Kidney glomerular epithelial cell (primary cell): ENCODE measurements around the gene BAIAP2.

Experiments used
- DNase-seq: peaks from one replicate; lab custom pipeline; 2025; lab: John Stamatoyannopoulos, UW

Gene BAIAP2

DNA sequence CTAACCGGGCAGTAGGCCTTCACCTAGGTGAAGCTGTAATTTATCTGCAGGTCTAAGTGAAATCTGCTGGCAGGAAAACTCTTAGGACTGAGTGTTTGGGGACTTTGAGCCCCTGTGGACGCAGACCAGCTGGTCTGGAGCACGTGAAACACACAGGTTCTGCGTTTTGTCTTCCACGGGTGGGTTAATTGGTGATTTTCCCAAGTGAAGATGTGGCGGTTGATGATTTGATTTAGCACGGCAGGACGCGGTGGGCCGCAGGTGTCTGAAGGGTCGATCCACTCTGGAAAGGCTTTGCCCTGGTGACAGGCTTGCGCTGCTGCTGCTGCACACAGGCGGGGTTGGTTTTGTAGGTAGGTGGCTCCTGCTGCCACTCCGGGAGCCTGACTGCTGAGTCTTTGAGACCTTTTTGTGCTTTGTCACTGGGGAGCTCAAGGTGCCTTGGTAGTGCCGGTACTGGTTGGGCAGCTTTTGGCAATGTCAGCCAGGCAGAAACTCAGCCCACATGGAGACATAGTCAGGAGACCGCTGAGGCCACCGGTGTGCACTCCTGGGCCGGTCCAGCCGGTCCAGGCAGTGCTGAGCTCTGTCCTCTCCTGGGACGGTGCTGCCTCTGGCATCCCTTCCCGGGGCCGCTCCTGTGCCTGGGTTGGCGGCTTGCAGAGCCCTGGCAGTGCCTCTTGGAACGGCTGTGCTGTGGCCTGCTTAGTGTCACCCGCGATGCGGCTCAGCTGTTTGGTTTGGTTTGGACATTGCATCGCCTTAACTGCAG is 2.3 kb downstream of the BAIAP2 start:
- DNase-seq: no peak

DNA sequence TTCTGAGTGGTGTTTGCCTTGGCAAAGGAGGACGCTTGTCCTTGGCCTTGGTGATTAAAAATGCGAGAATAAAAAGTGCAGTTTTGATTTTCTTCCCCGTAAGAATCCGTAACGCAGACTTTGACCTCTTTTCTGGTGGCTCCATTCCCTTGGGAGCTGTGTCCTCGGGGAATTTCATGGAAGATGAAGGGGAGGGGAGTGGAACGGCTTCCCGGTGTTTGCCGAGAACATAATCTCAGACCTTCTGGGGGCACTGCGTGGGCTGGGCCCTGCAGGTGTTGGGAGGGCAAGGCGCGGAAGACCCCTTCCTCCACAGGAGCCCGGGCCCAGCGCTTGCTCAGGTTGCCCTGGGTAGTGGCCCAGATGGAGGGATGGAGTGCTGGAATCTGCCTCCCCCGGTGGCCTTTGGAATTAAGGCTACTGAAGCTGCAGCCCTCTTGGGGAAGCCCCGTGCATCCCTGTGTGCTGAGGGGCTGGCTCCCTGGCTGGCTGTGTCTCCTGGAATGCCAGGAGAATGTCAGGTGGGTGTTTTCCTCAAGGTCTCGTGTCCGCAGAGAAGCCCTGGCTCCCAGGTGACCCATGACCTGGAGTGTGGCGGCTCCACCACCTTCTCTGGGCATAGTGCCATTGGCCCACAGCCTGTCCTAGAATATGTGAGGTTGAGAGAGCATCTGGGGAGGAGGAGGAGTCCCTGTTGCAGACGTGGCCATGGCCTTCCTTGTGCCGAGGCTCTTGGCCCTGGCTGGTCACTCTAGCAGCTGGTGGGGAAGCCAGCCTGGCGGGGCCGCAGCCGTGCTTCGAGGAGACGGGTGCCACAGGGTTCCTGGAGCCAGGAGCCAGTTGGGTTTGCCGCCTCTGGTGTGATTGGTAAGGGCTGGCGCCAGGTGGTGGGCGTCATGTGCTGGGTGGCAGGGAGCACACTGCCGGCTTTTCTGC is 3.1 kb downstream of the BAIAP2 start:
- peak; percentile 59 for DNase-seq

GRCh38 chr17:81039096-81039495 is 4.1 kb downstream of the BAIAP2 start:
- DNase-seq: no peak

DNA sequence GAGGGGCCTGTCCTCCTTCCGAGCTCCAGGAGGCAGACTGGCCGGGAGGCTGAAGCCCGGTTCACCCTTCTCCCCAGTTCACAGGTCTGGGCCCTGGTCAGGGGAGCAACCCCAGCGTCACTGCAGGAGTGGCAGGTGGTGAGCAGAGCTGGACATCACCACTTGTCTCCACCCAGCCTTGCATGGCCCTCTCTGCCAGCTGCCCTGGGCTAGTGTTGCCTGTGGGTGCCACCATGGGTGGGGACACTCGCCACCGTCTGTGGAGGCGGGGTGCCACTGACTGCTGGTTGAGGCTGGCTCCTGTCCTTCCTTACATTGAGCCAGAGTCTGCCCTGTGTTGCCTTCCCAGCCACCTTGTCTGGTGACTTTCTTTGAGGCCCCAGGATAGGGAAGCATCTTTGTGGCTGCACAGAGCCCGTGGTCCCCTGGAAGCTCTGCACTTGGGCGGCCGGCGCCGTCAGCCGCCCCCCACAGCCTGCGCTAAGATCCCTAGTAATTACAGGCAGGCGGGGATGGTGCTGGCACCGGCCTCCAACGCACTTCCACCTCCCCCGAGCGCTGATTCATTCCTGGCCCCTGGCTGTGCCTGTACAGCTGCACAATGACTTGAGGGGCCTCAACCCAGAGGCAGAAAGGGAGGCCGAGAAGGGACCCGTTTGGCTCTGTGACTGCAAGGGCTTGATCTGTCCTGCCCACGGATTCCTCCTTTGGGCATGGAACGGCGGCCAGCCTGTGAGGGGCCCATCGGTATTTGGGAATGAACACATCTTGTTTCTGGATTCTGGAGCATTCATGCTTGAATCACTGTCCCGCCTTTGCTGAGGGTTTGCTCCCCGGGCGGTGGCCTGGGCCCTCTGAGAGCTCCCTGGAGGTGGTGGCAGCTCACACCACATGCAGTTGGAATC is 5.2 kb downstream of the BAIAP2 start:
- DNase-seq: peak; percentile 56

GRCh38 chr17:81040791-81041337 is 5.9 kb downstream of the BAIAP2 start:
- DNase-seq: no peak

DNA sequence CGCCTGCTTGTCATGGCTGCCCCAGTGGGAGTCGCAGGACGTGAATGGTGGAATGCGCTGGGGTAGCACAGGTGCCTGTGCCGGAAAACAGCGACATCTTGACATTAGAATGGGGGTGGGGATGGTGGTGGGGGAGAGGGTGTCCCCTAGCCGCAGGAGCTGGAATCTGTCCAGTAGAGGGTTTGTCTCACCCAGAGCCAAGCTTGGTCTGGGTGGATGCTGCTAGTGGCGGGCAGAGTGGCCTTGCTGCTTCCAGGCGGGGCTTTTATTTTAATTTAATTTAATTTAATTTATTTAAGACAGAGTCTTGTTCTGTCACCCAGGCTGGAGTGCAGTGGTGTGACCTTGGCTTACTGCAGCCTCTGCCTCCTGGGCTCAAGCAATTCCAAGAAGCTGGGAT is 7.7 kb downstream of the BAIAP2 start:
- no peak for DNase-seq

DNA sequence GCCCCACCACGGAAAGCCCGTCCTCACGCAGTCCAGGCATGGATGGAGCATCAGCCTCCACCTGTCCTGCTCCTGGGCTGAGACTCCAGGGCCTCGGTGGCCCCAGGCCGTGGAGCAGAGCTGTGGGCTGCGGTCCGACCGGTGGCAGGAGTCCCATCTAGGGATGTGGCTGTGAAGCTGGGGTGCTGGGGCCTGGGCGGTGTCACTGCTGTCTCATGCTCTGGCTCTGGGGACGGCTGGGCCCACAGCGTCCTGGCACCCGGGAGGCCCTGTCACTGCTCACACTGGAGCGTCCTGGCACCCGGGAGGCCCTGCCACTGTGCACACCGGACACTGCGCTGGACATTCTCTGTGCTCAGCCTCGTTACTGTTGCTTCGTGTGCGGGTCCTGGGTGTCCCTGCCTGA is 8.4 kb downstream of the BAIAP2 start:
- no peak for DNase-seq

DNA sequence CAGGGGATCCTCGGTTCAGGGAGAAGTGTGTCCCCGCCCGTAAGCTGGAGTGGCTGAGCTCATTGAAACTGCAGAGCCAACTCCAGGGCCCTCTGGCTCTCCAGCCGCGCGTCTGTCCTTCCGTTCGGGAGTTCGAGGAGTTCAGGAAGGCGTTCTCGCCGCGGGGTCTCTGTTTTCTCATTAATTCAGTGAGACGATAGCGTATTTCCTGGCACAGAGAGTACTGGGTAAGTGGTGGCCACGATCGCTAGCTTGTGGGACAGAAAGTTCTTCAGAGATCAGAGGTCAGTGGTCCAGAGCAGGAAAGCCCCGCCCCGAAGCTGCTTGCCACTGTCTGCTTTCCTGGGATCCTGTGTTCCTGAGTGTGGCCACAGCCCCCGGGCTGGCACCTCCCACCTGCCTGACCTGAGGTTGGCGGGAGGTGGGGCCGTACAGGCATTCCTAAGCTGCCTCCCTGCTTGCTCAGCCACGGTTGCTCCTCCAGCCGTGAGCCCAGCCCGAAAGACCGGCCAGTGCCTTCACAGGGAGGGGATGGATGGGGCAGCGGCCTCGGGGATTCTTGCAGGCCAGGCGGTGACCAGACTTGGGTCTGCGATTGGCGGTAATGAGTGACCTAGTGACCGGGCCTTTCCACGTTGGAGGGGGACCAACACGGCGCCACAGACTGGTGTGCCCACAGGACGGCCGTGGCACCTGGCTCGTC is 8.9 kb downstream of the BAIAP2 start:
- DNase-seq: peak; percentile 92

DNA sequence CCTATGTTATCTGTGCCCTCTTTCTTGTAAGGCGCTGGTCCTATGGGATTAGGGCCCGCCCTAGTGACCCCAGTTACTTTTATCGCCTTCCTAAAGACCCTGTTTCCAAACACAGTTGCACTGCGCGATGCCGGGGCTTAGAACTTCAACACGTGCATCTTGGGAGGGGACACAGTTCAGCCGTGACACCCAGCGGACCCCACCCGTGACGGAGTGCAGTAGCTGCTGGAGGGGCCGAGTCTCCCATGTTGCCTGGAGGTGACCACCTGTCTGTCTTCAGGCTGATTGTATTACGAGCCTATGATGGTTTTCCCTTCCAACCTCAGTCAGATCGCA is 9.4 kb downstream of the BAIAP2 start:
- DNase-seq: no peak

GRCh38 chr17:81044764-81045589 is 10.0 kb downstream of the BAIAP2 start:
- DNase-seq: peak; percentile 72

DNA sequence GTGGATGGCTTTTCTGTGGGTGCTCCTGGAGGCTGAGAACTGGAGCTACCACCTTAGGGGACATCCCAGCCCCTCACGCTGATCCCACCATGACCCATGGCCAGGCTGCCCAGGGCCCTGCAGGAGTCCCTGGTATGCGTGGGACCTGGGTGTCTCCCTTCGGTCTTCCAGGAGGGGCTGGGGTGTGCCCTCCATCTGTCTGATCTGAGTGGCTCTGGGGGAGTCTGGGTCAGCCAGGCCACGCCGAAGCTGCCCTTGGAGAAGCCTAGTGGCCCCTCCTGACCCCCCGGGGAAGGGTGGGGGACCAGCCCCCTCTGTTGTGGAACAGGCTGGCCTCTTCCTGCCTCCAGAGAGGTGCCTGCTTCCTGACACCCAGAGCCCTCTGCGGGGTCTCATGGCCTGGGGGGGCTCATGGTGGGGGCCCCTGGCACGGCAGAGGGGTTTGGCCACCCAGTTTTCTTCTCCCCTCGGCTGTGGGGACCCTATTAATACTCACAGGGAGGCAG is 10.7 kb downstream of the BAIAP2 start:
- DNase-seq: no peak

GRCh38 chr17:81046132-81046769 is 11.3 kb downstream of the BAIAP2 start:
- DNase-seq: no peak

DNA sequence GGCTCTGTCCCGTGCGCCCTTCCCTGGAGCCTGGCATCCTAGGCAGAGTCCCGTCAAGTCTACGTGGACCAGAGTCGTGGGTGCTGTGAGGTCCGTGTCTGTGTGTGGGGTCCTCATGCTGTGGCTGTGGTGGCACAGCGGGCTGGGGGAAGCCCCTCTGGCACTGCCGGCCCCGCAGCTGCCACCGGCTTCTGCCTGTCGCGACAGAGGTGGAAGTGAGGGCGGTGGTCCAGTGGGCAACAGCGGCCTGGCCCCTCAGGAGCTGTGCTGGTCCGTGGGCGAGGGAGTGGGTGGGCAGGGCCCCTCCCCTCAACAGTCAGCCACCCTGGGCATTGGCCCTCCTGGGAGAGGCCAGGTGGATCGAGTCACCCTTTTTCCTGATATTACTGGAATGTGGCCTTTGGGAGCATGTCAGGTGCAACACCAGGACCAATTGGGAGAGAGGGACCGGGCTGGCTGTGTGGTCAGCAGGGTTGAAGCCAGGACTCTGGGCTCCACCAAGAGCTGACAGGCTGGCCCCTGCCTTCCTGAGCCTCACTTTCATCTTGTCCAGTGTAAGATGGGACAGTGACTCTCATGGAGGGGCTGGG is 11.9 kb downstream of the BAIAP2 start:
- DNase-seq: no peak

DNA sequence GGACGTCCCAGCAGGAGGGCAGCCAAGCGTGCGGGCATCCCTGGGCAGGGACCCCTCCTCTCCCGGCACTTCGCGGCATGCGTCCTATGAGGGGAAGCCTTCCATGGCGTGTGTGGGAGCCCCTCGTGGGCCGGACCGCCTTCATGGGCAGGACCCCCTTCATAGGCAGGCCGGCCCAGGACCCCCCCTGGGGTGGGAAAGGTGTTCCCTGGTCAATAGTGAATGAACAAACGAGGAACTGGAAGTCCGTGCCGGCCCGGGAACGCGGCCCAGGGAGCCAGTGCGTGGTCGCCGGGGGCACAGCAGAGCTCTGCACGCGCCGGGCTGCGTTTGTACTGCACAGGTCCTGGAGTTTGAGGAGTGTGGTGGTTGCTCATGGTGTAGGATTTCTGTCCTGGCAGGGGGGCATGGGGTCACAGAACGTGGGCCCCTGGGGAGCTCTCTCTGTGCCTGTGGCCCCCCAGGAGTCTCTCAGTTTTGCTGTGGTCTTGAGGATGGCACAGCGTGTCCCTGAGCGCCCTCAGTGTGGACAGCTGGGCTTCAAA is 13.9 kb downstream of the BAIAP2 start:
- DNase-seq: no peak

- DNase-seq: peak; percentile 46
Observed at GRCh38 chr17:81049372-81049911, 14.5 kb downstream of the BAIAP2 start.

DNA sequence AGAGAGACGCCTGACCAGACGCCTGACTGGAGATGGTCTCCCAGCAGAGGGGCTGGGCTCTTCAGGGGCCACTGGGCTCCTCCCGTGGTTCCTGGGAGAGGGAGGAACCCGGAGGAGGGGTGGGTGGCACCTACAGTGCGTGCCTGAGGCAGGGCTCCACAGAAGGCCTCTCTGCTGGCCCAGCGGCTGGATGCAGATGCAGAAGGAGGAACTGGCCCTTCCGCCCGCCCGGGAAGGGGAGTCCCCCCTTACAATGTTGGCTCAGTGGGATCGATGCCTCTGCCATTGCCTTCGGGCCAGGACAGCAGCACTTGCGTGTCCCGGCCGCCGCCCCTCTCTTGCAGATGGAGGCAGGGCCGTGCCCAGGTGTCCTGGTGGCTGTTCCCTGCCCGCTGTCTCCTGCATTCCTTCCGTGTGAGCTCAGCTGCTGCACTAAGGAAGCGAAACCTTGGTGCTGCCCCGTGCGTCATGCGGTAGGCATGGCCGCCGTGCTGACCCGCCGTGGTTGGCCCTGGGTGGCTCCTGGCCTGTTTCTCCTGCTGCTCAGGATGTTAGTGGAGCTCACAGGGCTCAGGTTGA is 15.1 kb downstream of the BAIAP2 start:
- DNase-seq: peak; percentile 92

DNA sequence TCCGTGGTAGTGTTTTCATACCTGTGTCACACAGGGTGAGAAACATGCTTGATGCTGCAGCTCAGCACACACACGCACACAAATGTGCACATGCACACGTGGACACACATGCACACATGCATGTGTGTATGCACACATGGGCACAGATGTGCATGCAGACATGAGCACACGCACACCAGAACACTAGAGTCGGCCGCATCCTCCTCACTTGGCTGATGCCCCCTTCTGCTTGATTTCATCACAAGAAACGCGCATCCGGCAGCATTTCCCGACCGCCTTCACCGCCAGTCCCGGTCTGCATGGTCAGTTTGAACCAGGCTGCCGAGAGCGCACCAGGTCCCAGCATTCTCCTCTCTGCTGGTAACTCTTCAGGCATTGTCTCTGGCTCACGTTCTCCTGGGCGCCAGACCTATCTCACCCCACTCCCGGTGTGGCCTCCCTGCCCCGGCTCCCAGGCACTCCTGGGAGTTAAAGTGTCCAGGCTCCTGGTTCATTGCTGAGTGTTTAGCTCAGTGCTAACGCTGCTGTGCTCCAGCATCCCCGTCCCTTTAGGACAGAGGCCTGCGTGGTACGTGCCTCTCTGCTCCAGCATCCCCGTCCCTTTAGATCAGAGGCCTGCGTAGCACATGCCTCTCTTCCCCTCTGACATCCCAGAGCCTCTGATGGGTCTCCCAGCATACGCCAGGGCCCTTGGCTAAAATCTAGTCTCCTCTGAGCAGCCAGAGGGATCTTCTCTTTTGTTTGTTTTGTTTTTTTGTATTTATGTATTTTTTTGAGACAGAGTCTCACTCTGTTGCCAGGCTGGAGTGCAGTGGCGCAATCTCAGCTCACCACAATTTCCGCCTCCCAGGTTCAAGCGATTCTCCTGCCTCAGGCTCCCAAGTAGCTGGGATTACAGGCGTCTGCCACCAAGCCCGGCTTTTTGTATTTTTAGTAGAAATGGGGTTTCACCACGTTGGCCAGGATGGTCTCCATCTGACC is 16.0 kb downstream of the BAIAP2 start:
- no peak for DNase-seq
